Adrenal gland (tissue), 5 donors: ENCODE data around the gene TACC2.

ENCODE experiments used
- POLR2A ChIP-seq, 2 donors: fragments of 450-650 bp; IDR thresholded peaks; one replicate each; pipeline ENCODE4 v1.6.1; 2017; ENCODE audit warnings: antibody characterized with exemption in 2 of 2, mild to moderate bottlenecking in 2 of 2, moderate library complexity in 1 of 2
- TF ChIP-seq, protein P1 (sequence below), 6 experiments: fragments of 450-650 bp in 4 of 6; fragments of 200-600 bp in 2 of 6; sonication (generic) in 1 of 6; IDR thresholded peaks; 1 replicate in 5 of 6; 2 replicates in 1 of 6; pipeline versions ENCODE4 v1.5.1 to v1.8.0; 2016 to 2021; ENCODE audit warnings: antibody characterized with exemption in 6 of 6, mild to moderate bottlenecking in 2 of 6, moderate library complexity in 1 of 6
- donor health status: DM: no; HTN: no; CAD: no.

DNA sequence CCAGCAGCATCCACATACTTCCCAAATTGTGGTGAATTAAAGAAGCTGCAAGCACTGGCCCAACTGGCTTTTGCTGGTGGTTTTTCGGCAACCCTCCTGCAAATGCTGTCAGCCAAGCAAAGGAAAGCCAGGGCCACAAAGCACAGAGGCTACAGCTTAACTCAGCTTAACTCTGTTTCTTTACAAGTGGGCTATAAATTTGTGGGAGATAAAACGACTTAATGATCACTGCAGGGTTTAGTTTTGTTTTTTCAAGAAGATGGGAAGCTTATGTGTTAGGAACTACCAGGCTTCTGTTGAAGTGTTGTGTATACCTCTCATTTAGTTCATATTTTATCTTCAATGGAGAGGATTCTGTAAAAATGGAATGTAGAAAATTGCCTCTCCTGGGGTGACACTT, 110.6 kb downstream of the TACC2 start:
- no peak for TF ChIP-seq POLR2A (IDR thresholded peaks at IDR 0.05)
- TF ChIP-seq, protein P1, sequence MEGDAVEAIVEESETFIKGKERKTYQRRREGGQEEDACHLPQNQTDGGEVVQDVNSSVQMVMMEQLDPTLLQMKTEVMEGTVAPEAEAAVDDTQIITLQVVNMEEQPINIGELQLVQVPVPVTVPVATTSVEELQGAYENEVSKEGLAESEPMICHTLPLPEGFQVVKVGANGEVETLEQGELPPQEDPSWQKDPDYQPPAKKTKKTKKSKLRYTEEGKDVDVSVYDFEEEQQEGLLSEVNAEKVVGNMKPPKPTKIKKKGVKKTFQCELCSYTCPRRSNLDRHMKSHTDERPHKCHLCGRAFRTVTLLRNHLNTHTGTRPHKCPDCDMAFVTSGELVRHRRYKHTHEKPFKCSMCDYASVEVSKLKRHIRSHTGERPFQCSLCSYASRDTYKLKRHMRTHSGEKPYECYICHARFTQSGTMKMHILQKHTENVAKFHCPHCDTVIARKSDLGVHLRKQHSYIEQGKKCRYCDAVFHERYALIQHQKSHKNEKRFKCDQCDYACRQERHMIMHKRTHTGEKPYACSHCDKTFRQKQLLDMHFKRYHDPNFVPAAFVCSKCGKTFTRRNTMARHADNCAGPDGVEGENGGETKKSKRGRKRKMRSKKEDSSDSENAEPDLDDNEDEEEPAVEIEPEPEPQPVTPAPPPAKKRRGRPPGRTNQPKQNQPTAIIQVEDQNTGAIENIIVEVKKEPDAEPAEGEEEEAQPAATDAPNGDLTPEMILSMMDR (IDR thresholded peaks at IDR 0.05), result no peak
